ENCODE data around the gene MDGA2. TPM values are rescaled to one million over a fixed set of nuclear protein-coding genes. Genes with fewer than 3 reads are reported as not detected.

MDGA2 gene
- total and polyA plus RNA-seq, 2 of the 13 experiments (the other 11 are each of a cell fraction or from before 2014, with no cell fraction given), result not detected

- TF ChIP-seq ZNF503 (CRISPR knock-in tag; IDR thresholded peaks at IDR 0.05), result no peak
- TF ChIP-seq ZHX1 (CRISPR knock-in tag; IDR thresholded peaks at IDR 0.05; ENCODE audit: low read depth), result no peak
These were observed 16.4 kb upstream of the MDGA2 start (continued) for GRCh38 chr14:47691829-47692228.

- intact Hi-C loops (cut with micrococcal nuclease; ENCODE audit: unreplicated experiment), result no loop called here
- in situ Hi-C loops (cut with HindIII; ENCODE audit: extremely low pct_ligation_motif_present, low pct_unique_long_range_greater_than_20kb), result no loop called here
- WGBS (ENCODE audit: low lambda C conversion rate), result 4% methylated on average over 1 of the region's 1 CpG
- Histone ChIP-seq H3K27me3 (ENCODE audit: control insufficient read depth in 1 of 2, insufficient read depth in 2 of 2, low read length in 2 of 2) (peaks cover 1 to 25% of the 10 kb centered on the region in 2 experiments; a peak in 4 of 5 replicates), H3K79me2 (ENCODE audit: insufficient read depth, low read length) (no peaks in the 10 kb centered on the region), H3K27ac (ENCODE audit: extremely low read length, insufficient read depth, low read length) (no peak overlapping the region), H3K9me3 (ENCODE audit: low read length) (no peaks in the 10 kb centered on the region), H3K4me1 (ENCODE audit: insufficient read depth, low read length) (no peaks in the 10 kb centered on the region), H3K4me3 (replicated peaks in 1 of 3; ENCODE audit: insufficient read depth in 1 of 3, low read depth in 2 of 3, low read length in 3 of 3) (no peak overlapping the region), H3K4me2 (ENCODE audit: low read depth, low read length) (no peak overlapping the region), H2AFZ (ENCODE audit: low read length) (no peak overlapping the region), H3K9ac (ENCODE audit: insufficient read depth, low read depth, low read length) (no peak overlapping the region), H4K20me1 (ENCODE audit: insufficient read depth, low read length) (no peaks in the 10 kb centered on the region), H3K36me3 (replicated peaks in 1 of 2; ENCODE audit: control insufficient read depth in 1 of 2, insufficient read depth in 2 of 2, low read length in 2 of 2) (no peaks in the 10 kb centered on the region)
- no peak for DNase-seq (ENCODE audit: low spot score)
- ChIA-PET CTCF (ENCODE audit: low intra/inter-chr PET ratio, low total read pairs) (no interaction called here), POLR2A (no interaction called here)
- no peak for ATAC-seq
- FAIRE-seq, result no peak
- no TSS peak for BruUV-seq (replicated peaks)
- TF ChIP-seq CENPBD1 (CRISPR knock-in tag; IDR thresholded peaks at IDR 0.05; ENCODE audit: borderline replicate concordance, low read depth) (no peak), ZBTB2 (CRISPR knock-in tag; IDR thresholded peaks at IDR 0.05; ENCODE audit: low read depth) (no peak), SOX13 (IDR thresholded peaks at IDR 0.05) (no peak), SOX13 (CRISPR knock-in tag; conservative IDR thresholded peaks at IDR 0.05 in 1 of 2, IDR thresholded peaks at IDR 0.05 in 1 of 2) (no peak), JDP2 (CRISPR knock-in tag; IDR thresholded peaks at IDR 0.05; ENCODE audit: borderline replicate concordance) (no peak), DZIP1 (CRISPR knock-in tag; IDR thresholded peaks at IDR 0.05) (no peak), KLF11 (CRISPR knock-in tag; IDR thresholded peaks at IDR 0.05) (no peak), EZH2 (conservative IDR thresholded peaks at IDR 0.05; ENCODE audit: low read depth, low read length) (no peak), ZBTB38 (CRISPR knock-in tag; IDR thresholded peaks at IDR 0.05) (no peak), HNF1B (CRISPR knock-in tag; IDR thresholded peaks at IDR 0.05) (no peak)
These were observed 3.6 kb upstream of the MDGA2 start for GRCh38 chr14:47678993-47679392.

Measured in HepG2 (cell line).